DND-41 (cell line): ENCODE data around the gene RASSF8.
A peak's percentile ranks its signal among the peaks of the same experiment; 100 is the strongest.

Experiments
- ATAC-seq: fragments of 200-7000 bp; cut with Tn5 transposase; 3 replicates; pipeline ENCODE4 v1.9.1; 2021; ENCODE audit warnings: low read depth; ENCODE audit not compliant: insufficient read depth
- DNase-seq: peaks from one replicate; pipeline ENCODE4 v3.0.0-alpha.2; 2020
- H2AFZ ChIP-seq: 2 replicates; pipeline ENCODE4 v1.6.0; 2012; ENCODE audit warnings: low read depth, low read length
- H3K27ac ChIP-seq: 2 replicates; pipeline ENCODE4 v1.5.1; 2012; ENCODE audit warnings: low read length, inconsistent platforms
- H3K27me3 ChIP-seq: fragments of 200-600 bp; sonication (generic); 2 replicates; pipeline ENCODE4 v1.6.0; 2012; ENCODE audit warnings: low read length, mild to moderate bottlenecking, inconsistent platforms; ENCODE audit not compliant: insufficient read depth, poor library complexity
- H3K36me3 ChIP-seq: 2 replicates; pipeline ENCODE4 v1.5.1; 2012; ENCODE audit warnings: low read length, inconsistent platforms; ENCODE audit not compliant: insufficient read depth
- H3K4me1 ChIP-seq: 2 replicates; pipeline ENCODE4 v1.5.1; 2012; ENCODE audit warnings: mild to moderate bottlenecking, low read length; ENCODE audit not compliant: insufficient read depth
- H3K4me2 ChIP-seq: 2 replicates; pipeline ENCODE4 v1.6.0; 2012; ENCODE audit warnings: mild to moderate bottlenecking, moderate library complexity, low read length, inconsistent platforms; ENCODE audit not compliant: insufficient read depth
- H3K4me3 ChIP-seq, 2 experiments: fragments of 200-600 bp in 1 of 2; shearing (Covaris generic) in 1 of 2; 2 replicates each; pipeline ENCODE4 v1.5.1; 2012 to 2016; ENCODE audit warnings: inconsistent platforms in 2 of 2, low read length in 2 of 2, mild to moderate bottlenecking in 2 of 2, low read depth in 1 of 2, moderate library complexity in 1 of 2
- H3K79me2 ChIP-seq: 2 replicates; pipeline ENCODE4 v1.6.0; 2012; ENCODE audit warnings: low read length, inconsistent platforms; ENCODE audit not compliant: insufficient read depth
- H3K9ac ChIP-seq: 2 replicates; pipeline ENCODE4 v1.6.0; 2012; ENCODE audit warnings: low read depth, mild to moderate bottlenecking, inconsistent platforms, low read length, moderate library complexity
- H3K9me3 ChIP-seq: 2 replicates; pipeline ENCODE4 v1.5.1; 2012; ENCODE audit warnings: low read length, moderate library complexity, mild to moderate bottlenecking, inconsistent platforms; ENCODE audit not compliant: insufficient read depth, severe bottlenecking
- H4K20me1 ChIP-seq: 2 replicates; pipeline ENCODE4 v1.6.0; 2012; ENCODE audit warnings: low read length; ENCODE audit not compliant: insufficient read depth
- EZH2 ChIP-seq: IDR thresholded peaks from 3 replicates; pipeline ENCODE4 v1.6.1; 2012; ENCODE audit warnings: borderline replicate concordance, low read depth, mild to moderate bottlenecking, moderate library complexity, low read length, inconsistent platforms; ENCODE audit not compliant: severe bottlenecking
- TF ChIP-seq, protein P1 (sequence below): IDR thresholded peaks from 2 replicates; pipeline ENCODE4 v1.5.1; 2012; ENCODE audit warnings: borderline replicate concordance, low read length, moderate library complexity, mild to moderate bottlenecking; ENCODE audit not compliant: poor library complexity, severe bottlenecking; ENCODE audit errors: extremely low read depth

Gene RASSF8

DNA sequence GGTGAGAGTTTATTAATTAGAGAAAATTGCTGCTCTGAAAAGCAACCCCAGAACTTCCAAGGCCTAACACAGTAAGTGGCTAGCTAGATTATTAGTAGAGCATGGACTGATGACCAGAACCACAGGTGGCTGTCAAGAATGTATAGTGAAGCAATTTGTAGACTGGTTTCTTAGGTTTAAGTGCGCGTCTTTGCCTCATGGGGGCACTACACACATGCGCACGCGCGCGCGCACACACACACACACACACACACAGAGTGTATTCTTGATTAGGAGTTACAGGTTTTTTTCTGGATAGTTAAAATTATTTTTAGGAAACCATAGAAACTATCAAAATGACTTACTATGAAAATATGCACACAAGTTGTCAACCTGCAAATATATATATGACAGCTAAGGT lies 99.8 kb downstream of the RASSF8 start:
- Histone ChIP-seq H3K4me2 (no peak overlapping the region), H3K4me1 (no peaks in the 10 kb centered on the region), H3K79me2 (no peaks in the 10 kb centered on the region), H4K20me1 (no peaks in the 10 kb centered on the region), H3K27me3 (peaks cover 6% of the 10 kb centered on the region), H2AFZ (no peak overlapping the region), H3K9ac (no peak overlapping the region), H3K36me3 (no peaks in the 10 kb centered on the region), H3K27ac (no peak overlapping the region), H3K9me3 (no peaks in the 10 kb centered on the region), H3K4me3 (no peak overlapping the region)
- TF ChIP-seq, protein P1, sequence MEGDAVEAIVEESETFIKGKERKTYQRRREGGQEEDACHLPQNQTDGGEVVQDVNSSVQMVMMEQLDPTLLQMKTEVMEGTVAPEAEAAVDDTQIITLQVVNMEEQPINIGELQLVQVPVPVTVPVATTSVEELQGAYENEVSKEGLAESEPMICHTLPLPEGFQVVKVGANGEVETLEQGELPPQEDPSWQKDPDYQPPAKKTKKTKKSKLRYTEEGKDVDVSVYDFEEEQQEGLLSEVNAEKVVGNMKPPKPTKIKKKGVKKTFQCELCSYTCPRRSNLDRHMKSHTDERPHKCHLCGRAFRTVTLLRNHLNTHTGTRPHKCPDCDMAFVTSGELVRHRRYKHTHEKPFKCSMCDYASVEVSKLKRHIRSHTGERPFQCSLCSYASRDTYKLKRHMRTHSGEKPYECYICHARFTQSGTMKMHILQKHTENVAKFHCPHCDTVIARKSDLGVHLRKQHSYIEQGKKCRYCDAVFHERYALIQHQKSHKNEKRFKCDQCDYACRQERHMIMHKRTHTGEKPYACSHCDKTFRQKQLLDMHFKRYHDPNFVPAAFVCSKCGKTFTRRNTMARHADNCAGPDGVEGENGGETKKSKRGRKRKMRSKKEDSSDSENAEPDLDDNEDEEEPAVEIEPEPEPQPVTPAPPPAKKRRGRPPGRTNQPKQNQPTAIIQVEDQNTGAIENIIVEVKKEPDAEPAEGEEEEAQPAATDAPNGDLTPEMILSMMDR: peak; percentile 38
- no peak for TF ChIP-seq EZH2
- peak; percentile 6 for DNase-seq
- no peak for ATAC-seq

DNA sequence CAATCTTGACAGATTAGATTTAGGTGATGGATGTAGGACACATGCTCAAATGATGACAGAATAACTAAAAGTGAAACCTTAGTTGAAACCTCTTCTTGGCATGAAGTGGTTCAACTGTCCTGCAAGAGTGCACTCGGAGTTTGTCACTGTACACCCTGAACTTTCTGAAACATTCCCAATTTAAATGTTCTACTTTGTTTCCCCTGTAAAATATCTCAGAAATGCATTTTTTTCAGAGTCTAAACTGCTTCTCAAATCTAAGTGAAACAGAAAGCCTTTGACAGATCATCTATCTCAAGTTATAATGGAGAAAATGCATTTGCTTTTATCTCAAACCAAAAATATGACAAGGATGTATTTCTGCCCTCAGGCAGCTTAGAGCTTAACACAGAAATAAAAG lies 100.3 kb downstream of the RASSF8 start:
- DNase-seq: no peak

DNA sequence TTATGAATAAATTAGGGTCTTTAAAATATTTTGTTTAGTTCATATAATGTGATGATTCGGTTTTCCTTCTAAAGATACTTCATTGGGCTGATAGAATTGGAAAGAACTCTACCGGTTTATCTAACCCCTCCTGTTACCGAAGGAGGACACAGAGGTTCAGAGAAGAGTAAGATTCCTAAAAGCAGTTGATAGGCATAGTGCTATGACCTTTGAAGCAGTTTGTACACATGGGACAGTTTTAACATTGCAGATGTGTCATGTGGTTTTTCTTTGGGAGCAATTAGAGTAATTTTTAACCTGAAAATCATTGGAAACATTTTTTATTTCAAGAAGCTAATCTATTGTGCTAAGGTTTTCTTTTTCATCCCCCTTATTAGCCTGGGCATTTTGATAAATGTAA lies 103.5 kb downstream of the RASSF8 start:
- H3K4me3 ChIP-seq: no peak overlapping the region
- DNase-seq (no peak), ATAC-seq (no peak)
- no peaks in the 10 kb centered on the region for H4K20me1 ChIP-seq
- no peak overlapping the region for H3K27ac ChIP-seq
- no peaks in the 10 kb centered on the region for H3K4me1 ChIP-seq
- TF ChIP-seq, protein P1: no peak
- TF ChIP-seq EZH2: no peak
- no peaks in the 10 kb centered on the region for H3K79me2 ChIP-seq
- H2AFZ ChIP-seq: no peak overlapping the region
- no peaks in the 10 kb centered on the region for H3K9me3 ChIP-seq
- H3K9ac ChIP-seq: no peak overlapping the region
- H3K4me2 ChIP-seq: no peak overlapping the region
- H3K36me3 ChIP-seq: no peaks in the 10 kb centered on the region
- H3K27me3 ChIP-seq: no peaks in the 10 kb centered on the region

More for the DNA sequence above, 100.3 kb downstream of the RASSF8 start:
- Histone ChIP-seq H3K4me1 (no peaks in the 10 kb centered on the region), H3K9me3 (no peaks in the 10 kb centered on the region), H3K4me3 (no peak overlapping the region), H3K36me3 (no peaks in the 10 kb centered on the region), H2AFZ (no peak overlapping the region), H3K27ac (no peak overlapping the region), H4K20me1 (no peaks in the 10 kb centered on the region), H3K79me2 (no peaks in the 10 kb centered on the region), H3K27me3 (peaks cover 6% of the 10 kb centered on the region), H3K9ac (no peak overlapping the region), H3K4me2 (no peak overlapping the region)
- TF ChIP-seq, protein P1: no peak
- no peak for TF ChIP-seq EZH2
- ATAC-seq: no peak

DNA sequence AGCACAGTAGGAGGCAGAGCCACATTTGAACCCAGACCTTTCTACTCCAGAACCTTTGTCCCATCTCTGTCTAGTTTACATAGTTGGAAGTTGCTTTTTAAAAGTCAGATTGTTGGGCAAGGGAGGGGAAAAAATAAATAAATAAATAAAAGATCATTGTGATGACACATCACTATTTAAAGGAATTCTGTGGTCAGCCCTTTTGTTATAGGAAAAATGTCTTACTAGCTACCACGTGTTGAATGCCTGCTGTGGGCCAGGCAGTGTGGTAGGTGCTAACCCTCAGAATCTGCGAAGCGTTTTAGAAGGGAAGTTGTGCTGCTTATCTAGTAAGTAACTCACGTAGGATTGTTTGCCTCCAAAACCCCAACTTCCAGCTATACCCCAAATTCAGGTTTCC lies 104.1 kb downstream of the RASSF8 start:
- no peak overlapping the region for H3K27ac ChIP-seq

More for the DNA sequence above, 104.1 kb downstream of the RASSF8 start:
- ATAC-seq (no peak), DNase-seq (no peak)
- Histone ChIP-seq H2AFZ (no peak overlapping the region), H3K9me3 (no peaks in the 10 kb centered on the region), H3K4me2 (no peak overlapping the region), H4K20me1 (no peaks in the 10 kb centered on the region), H3K4me3 (no peak overlapping the region), H3K4me1 (no peaks in the 10 kb centered on the region), H3K79me2 (no peaks in the 10 kb centered on the region), H3K27me3 (no peaks in the 10 kb centered on the region), H3K9ac (no peak overlapping the region), H3K36me3 (no peaks in the 10 kb centered on the region)
- no peak for TF ChIP-seq EZH2
- TF ChIP-seq, protein P1: no peak
